NCI-H146 (cell line): ENCODE results near the gene GLB1L3.
A peak's percentile ranks its signal among the peaks of the same experiment; 100 is the strongest.
"Not testable (repeated sequence)": the region's sequence is repeated elsewhere in the genome, so short reads cannot be mapped to it uniquely, and the experiment has no call there.

Experiments
- DNase-seq: peaks from one replicate; lab custom pipeline; 2025; lab: John Stamatoyannopoulos, UW

GLB1L3 gene

DNA sequence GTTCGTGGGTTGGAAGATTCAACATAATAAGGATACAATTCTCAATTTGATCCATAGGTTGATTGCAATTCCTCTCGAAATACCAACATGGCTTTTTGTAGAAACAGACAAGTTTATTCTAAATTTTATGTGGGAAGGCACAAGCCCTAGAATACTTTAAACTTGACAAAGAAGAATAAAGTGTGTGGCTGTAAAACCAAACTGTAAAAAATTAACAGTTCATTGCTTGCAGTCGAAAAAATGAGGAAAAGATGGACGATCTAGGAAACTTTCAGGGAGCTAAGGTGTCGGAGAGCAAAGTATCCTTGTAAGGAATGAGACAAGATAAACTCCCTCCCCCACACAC lies 1.0 kb upstream of the GLB1L3 start:
- DNase-seq, result no peak

- DNase-seq, result peak; percentile 73
Observed at GRCh38 chr11:134276396-134277182, 410 bp downstream of the GLB1L3 start.

- no peak for DNase-seq
Observed at GRCh38 chr11:134277183-134278001, 1.2 kb downstream of the GLB1L3 start.

DNA sequence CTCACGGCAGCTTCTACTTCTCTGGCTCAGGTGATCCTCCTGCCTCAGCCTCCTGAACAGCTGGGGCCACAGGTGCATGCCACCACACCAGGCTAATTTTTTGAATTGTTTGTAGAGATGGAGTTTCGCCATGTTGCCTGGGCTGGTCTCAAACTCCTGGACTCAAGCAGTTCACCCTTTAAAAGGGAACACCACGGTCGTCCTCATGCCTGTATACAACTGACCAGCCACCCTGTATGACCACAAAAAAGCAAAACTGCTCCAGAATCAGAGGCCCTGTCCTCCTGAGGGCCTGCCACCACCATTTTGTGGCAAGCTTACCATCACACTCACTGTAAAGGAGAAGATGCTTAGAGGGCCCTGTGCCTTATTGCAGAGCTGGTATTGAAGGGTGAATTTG lies 2.2 kb downstream of the GLB1L3 start:
- no peak for DNase-seq

DNA sequence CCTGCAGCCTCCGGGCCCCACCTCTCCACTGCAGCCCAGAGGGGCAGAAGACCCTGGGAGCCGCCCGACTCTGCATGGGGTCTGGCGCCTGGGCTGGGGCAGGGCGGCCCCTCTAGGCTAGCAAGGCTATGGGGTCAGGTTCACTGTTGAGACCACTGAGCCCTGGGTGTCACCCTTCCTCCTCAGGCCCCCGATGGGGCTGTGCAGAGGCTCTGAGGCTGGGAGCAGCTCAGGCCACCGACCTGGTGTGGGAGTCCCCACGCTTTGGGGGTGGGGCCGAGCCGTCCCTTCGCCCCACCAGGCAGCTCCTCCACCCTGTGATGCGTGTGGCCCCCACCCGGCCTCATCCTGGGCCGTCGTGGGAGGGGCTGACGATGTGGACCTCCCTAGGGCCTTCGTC lies 5.5 kb downstream of the GLB1L3 start:
- DNase-seq, result not testable (repeated sequence)

GRCh38 chr11:134282121-134283045 lies 6.2 kb downstream of the GLB1L3 start:
- no peak for DNase-seq

DNA sequence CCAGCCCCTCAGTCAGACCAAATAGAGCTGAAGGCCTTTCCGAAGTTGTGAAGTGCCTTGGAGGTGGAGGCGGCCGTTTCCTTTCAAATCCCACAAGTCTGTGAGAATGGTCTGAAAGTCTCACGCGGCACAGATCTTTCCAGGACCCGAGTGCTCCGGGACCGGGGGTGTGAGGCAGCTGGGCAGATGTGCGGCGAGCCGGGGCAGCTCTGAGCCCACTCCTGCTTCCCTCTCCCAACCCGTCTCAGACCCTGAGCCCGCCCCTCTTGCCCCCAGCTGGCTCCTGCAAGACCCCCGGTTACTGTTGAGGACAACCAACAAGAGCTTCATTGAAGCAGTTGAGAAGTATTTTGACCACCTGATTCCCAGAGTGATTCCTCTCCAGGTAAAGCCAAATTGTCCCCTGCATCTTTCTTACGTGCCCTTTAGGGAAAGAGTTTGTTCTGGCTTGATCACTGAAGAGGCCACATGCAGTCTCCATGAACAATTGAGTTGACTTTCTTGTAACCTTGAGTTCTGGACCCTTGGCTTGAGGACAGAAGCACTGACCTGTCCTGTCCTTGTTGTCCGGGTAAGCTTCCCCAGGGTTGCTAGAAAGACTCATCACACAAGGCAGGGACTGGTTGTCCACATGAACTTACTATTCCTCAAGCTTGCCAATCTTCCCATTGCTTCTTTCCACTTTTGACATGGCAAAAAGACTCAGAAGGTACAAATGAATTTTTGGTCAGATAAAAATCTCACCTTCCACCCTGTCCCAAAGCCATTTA lies 7.5 kb downstream of the GLB1L3 start:
- no peak for DNase-seq

GRCh38 chr11:134284349-134284748 lies 8.2 kb downstream of the GLB1L3 start:
- DNase-seq, result not testable (repeated sequence)

DNA sequence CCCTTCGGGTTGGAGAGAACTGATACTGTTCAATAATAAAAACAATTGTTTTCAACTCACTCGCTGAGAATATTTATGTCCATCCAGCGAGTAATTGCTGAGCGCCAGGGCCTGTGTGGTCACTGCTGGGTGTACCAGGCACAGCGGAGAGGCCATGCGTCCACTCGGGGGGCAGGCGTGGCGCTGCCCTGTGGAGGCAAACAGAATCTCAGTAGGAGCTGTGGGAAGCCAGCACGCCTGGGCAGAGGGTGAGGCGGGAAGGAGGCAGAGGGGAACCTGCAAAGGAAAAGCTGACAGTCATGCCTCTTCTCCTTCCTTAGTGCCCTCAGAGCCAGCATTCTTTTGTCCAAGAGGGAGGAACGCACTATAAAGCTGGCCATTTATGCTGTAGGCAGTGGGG lies 11.4 kb downstream of the GLB1L3 start:
- no peak for DNase-seq

DNA sequence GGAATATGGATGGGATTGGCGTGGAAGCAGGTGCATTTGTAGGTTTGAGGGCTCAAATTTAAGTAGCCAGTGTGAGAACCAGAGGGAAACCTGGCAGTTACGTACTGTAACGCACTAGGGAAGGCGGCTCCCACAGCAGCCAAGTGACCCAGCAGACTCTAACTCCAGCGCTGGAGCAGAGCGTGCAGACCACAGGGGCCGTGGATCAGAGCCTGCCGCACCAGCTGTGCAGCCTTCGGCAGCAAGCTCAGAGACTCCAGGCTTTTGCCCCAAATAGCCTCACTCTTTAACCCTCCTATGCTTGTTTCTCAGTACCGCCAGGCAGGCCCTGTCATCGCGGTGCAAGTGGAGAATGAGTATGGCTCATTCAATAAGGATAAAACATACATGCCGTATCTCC lies 12.3 kb downstream of the GLB1L3 start:
- DNase-seq, result no peak

GRCh38 chr11:134289167-134289566 lies 13.0 kb downstream of the GLB1L3 start:
- DNase-seq, result no peak

DNA sequence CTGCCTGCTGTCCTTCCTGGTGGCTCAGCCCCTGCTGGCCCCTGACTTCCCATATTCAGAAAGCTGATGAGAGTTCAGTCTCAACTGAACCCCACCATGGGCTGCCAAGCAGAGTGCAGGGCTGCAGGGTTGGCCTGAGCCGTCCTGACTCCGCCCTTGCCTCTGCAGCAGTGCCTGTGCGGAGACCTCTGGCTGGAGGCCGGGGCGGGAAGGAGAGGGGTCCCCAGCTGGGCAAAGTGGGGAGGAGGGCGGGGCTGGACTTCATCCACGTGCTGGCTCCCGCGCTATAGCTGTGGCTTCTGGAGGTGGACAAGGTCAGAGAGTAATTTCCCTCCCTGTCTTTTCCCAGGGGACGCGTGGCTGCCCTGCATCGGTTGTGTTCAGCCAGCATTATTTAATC lies 13.6 kb downstream of the GLB1L3 start:
- DNase-seq, result no peak

GRCh38 chr11:134290646-134291045 lies 14.5 kb downstream of the GLB1L3 start:
- no peak for DNase-seq

- no peak for DNase-seq
Observed at GRCh38 chr11:134291196-134291595, 15.0 kb downstream of the GLB1L3 start.

DNA sequence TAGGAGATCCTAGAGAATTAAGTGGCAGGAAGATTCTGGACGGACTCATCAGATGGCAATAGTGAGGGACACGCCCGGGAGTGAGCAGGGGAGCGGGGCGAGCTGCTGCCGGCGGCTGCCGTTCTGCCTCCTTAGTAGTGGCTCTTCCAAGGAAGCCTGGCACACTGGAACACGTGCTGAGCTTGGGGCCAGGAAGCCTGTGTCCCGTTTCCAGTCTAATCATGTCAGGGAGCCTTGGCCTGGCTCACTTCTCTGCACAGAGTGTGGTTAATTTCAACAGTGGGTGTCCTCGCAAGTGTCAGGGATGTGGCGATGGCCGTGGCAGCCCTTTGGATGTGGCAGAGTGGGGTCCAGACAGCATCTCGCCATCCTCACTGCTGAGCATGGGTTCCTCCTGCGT lies 16.5 kb downstream of the GLB1L3 start:
- DNase-seq, result no peak

DNA sequence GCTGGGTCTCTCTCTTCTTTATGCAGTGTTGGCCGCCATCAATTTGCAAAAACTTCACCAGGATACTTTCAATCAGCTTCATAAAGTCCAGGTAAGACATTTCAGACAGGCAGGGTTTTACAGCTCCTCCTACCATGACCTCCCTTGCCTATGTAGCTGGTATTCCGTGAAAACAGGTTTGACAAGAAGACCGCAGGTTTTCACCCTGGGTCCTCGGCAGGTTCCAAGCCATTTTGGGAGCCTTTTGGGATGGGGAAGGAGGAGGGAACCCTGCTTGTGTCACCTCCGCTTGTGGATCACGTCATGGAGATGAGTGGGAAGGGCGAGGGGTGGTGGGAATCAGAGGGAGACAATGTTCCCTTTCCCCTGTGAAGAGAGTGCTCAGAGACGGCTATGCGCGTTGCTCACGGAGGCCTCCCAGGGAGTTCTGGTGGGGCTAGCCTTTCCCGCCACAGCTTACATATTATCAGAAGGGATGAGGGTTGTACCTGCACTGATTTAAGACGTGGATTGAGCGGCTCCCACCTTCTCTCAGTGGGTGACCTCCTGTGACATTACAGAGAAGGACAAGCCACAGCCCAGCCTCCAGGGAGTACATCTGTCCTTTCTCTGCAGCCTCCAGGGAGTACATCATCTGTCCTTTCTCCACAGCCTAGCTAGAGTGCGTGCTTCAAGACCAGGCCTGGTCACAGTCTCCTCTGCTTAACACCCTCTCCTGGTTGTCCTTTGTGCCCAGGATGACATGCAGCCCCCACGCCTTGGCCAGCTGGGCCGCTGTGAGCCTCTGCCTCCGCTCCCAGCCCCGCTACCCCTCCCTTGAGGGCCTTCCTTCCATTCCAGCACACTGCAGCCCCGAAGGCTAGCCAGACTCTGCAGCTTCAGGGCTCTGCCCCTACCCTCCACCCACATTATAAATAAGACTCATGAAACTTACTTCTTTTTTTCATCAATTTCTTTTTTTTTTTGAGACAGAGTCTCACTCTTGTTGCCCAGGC lies 17.2 kb downstream of the GLB1L3 start:
- no peak for DNase-seq

DNA sequence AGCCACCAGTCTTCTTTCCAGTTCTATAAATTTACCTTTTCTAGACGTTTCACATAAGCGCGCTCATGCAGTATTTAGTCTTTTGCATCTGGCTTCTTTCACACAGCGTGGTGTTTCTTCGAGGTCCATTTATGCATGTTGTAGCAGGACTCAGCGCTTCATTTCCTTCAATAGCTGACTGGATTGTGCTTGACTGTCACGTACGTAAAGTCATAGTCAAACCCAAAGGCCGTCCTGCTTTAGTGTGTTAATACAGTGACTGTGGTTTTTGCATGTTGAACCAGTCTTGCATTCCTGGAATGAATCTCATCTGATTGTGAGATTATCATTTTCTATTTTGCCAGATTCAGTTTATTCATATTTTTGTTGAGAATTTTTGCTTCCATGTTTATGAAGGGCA lies 18.5 kb downstream of the GLB1L3 start:
- no peak for DNase-seq

DNA sequence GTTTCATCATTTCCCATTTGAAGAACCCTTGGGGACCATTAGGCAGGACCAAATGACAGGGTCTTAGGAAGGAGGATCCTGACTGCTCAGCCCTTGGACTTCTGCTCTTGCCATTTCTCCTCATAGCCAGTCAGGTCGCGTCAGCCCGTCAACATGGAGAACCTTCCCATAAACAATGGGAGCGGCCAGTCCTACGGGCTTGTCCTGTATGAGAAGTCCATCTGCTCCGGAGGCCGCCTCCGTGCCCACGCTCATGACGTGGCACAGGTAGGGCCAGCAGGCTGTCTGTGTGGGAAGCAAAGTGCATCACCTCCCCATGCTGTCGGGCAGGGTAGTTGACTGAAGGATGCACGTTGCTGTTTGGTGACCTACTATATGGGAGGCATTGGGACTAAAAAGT lies 36.0 kb downstream of the GLB1L3 start:
- no peak for DNase-seq

DNA sequence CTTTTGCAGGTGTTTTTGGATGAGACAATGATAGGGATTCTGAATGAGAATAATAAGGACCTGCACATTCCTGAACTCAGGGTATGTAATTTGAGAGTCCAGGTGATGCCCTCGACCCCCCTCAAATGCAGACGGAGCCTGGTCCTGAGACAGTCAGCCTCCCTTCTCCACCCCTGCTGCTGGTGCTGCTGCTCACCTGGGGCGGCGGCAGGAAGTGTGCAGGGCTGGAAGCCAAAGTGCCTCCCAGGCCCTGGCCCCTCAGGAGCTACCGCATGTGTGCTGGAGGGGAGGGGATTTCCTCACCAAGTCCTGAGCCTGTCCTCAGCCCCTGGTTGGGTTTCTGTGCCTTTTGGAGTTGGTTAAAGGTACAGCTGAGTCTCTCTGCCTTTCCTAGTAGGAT lies 36.6 kb downstream of the GLB1L3 start:
- no peak for DNase-seq

DNA sequence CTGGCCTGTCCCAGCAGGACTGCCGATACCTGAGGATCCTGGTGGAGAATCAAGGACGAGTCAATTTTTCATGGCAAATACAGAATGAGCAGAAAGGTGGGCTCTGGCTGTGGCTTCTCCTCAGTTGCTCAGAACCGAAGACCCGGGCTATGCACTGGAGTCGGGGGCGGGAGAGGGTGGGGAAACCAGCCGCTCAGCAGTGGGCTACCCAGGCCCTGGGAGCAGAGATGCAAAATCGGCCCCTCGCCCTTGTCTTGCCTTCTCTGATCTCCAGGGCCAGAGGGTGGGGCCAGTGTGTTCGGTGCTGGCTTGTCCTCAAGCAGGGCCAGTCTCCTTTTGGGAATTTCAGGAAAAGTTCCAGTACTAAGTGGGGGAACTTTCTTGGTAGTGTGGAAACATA lies 37.2 kb downstream of the GLB1L3 start:
- no peak for DNase-seq
